NCI-H2029 (cell line): ENCODE results near the gene GDF10.

ENCODE experiments used
- DNase-seq: peaks from one replicate; lab custom pipeline; 2025; lab: John Stamatoyannopoulos, UW

The GDF10 gene

DNA sequence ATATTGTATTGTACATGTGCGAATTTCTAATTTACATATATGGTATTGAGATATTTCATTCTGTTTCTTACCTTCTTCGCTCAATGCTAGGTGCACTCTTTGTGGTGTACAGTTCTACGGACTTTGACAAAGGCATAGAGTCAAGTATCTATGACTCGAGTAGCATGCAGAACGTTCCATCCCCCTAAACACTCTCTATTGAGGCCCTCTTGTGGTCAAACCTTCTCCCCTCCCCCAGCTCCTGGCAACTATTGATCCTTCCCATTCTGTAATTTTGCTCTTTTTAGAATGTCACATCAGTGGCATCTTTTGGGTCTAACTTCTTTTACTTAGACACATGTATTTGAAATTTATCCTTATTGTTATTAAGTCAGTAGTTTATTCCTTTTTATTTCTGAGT, 30.7 kb upstream of the GDF10 start:
- no peak for DNase-seq

DNA sequence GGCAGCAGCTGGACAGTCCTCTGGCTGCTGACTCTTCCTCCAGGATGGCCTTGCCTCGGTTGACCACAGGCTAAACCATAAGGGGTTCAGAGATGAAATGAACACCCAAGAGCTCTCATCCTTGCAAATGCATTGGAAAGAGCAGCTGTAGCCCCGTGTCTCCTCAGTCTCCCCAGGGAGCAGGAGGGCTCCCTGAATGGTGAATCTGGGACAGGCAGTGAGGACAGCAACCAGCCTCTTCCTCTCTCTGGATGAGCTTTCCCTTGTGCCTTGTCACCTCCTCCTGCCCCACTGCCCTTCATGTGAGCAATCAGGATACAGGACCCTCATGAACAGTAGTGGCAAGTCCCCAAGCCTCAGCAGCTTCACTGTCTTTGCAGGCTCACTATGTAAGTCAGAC, 23.9 kb upstream of the GDF10 start:
- DNase-seq, result no peak

DNA sequence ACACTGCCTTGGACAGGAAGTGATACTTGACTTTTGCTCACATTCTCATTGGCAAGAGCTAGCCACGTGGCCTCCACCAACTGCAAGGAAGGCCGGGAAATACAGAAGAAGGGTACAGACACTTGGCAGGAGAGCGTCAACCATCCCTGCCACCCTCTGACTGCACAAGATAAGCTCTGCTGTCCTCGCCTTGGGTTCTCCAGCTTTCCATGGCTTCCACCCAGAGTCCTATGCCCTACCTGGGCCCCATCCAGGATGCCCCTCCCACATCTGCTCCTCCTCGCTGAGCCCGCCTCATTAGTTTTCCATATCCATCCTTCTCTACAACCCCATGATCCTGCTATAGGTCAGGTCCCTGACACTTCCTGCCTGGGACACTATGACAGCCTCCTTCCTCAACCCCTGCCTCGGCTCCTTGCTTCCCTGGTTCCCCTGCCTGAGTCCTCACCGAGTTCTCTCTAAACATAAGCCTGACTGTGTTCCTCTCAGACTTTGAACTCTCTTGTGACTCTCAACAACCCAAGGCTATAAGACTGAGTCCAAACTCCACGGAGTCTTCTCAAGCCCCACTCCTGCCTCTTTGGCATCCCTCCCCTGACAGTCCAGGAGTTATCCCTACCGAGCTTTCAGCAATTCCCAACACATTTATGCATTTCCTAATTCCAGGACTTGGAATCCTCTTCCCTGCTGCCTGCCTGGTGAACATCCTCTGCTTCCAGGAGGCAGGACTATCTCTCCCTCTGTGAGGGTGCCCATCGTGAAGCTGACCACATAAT, 23.2 kb upstream of the GDF10 start:
- DNase-seq, result no peak

DNA sequence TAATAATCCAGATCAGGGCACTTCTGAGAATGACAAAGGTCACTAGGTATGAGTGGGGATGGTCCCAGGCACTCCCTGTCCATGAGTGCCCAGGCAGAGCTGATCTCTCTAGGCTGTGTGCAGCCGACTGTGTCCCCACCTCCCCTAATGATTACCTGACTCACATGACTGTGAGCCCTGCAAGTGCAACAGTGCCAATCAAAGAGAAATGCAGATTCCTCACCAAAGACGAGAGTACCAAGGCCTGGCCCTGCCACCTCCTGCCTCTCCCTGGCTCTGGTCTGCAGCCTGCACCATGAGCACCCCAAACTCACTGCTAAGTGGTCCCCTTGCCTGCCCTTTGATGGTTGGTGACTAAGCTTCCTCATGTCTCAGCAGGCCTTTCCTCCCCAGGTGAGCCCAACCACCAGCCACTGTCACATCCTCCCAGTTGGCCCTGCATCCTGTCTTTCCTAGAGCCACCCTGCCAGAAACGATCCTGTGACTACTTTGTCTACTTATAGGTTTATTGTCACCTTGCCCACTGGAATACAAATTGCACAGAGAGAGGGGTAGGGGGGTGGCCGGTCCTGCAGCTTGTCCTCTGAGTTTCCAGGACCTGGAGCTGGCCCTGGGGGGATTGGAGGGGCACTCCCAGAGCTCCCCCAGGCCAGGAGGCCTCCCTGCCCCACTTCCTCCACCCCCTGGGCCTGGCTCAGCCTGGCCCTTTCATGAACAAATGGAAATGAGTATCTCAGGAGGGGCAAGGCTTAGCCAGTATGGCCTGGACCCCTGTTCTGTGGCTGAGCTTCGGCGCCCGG, 22.4 kb upstream of the GDF10 start:
- no peak for DNase-seq

DNA sequence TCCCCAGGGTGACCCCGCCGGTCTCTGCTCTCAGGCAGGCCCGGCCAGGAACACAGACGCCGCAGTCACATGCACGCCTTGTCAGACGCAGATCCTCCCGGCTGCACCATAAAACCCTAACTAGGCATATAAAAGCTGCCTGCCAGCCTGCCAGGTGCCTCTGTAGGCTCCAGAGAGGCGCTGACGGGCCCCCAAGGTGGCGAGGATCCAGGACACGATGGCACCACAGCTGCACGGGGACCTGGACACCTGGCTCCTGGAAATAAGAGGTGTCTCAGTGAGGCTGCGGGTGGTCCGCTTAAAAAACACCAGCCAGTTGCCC, 21.9 kb upstream of the GDF10 start:
- no peak for DNase-seq

DNA sequence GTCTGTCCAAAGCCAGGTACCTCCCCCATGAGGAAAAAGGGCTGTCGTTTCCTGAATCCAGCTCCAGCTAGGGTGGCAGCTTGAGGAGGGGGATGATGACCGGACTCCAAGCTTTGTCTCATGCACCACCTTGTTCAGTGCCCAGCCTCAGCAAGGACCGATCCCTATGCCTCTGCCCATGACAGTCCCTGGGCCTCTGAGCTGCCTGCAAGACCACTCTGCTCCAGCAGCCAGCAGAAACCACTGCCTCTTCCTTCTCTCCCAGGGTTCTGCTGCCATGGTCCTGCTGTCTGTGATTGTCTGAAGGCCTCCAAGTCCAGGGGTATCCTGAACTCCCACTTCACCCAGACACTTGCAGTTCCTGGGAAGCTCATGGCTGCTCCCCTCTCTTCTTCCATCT, 21.3 kb upstream of the GDF10 start:
- DNase-seq, result no peak

DNA sequence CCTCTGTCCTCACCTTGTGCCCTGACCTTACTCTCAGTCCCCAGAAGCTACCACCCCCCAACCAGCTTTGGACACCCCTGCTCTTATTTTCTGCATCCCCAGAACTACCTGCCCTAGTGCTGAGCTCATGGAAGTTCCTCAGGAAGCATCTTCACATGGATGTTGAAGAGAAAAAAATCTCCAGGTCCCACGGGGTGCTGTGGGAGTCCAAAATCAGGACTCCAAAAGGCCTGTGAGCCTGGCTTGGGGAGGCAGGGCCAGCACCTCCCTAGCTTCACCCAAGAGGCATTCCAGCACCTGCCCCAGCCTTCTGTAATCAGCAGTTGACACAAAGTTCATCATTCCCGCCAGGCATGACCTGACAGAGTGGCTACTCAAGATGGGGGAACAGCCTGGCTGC, 20.7 kb upstream of the GDF10 start:
- no peak for DNase-seq

DNA sequence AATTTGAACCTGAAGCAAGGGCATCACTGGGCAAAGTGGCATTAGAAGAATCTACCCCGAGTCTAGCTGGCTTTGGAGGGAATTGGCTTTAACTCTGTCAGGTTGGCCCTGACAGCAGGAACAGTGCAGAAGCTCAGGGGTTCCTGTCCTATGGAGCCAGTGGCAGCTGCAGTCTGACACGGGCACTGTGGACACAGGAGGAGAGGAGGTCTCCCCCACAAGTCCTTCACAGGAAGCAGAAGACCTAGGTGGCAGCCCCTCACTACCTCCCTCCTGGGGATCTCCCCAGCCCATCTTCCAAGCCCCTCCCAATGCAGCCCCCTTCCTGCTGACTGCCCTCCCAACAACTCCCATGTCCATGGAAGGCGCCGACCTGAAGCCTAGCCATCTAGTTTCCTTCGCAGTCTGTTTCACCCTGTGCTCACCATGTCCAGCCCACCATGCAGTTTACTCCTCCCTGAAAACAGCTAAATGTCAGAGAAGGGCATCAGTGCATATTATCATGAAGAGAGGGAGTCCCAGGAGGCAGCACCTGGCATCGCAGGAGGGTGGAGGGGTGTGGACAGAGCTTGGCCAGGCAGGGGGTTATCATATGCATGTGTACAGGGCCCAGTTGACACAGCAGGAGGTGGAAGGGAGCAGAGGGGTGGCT, 17.9 kb upstream of the GDF10 start:
- DNase-seq, result no peak

DNA sequence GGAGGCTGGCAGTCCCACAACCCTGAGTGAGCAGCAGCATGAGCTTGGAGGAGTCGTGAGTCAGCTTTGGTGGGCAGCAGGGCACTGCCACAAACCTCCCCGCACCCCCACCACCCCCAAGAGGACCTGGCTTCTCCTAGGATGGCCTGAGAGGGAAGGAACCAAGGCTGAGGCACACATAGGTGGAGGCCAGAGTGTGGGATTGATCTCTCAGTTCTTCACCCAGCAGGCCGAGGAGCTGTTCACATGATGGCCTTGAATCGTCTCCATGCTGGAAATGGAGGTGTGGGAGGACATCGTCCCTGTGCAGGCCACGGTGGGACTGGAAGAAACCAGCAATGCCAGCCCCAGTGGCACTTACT, 17.4 kb upstream of the GDF10 start:
- DNase-seq, result no peak

DNA sequence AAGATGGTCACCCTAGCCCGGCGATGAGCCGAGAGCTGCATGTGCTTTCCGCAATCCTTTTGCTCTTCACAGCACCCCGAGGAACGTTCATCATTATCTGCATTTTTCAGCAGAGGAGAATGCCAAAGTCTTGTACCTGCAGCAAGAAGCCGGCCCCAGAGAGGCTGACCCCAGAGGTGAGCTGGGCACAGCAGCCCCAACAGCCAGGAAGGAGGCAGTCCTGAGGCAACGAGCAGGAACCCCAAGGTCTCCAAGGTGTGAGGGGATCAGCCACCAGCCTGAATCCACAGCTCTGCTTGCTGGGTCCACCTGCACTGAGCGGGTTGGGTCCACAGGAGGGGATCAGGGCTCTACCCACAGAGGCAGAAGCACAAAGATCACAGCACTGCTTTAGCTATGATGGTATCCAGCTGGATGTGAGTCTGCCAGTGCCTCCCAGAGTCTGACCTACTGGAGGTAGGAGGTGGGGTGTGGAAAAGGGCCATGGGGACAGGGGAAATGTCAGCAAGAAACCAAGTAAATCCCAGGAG, 16.8 kb upstream of the GDF10 start:
- no peak for DNase-seq

DNA sequence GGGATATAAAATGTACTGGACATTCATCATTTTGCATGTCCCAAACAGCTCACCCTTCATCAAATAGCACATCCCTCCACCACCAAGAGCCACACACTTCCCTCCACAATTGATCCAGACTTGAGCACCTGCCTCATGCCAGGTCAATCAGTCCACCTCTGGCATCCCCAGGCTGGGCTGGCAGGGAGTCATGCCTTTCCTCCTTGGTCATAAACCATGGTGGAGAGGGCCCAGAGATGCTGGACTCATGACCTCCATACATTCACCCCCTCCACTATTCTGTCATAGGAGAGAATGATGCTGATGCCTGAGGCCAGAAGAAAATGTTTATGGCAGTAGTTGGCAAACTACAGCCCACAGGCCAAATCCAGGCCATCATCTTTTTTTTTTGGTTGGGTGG, 16.1 kb upstream of the GDF10 start:
- DNase-seq, result no peak

DNA sequence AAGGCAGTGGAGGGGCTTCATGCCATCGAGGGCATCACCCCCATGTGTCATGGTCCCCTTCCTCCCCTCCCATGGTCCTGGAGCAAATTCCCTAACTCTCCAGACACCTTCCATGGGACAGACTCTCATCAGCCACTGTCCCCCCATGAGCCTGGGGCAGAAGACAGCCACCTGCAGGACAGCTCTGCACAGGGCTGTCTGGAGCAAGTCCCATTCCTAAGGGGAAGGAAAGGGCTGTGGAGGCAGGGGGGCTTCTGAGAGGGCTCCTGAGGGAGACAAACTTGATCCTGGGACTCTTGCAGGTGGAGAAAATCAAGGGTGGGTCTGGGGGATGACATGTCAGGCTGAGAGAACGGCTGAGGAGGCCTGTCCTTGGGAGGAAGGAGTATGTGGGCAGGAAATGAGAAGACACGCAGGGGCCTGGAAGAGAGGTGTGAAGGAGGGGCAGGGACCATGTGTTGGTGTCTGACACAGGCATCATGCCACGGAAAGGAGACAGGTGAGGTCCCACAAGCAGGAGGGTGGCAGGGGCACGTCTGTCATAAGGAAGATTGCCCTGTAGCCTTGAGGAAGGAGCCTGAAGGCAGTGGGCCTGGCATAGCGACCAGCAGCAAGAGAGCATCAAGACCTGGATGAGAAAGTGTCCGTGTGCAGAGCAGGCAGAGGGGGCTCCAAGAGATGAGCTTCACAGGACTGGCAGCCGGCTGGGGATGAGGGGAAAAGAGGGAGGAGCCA, 14.4 kb upstream of the GDF10 start:
- no peak for DNase-seq

DNA sequence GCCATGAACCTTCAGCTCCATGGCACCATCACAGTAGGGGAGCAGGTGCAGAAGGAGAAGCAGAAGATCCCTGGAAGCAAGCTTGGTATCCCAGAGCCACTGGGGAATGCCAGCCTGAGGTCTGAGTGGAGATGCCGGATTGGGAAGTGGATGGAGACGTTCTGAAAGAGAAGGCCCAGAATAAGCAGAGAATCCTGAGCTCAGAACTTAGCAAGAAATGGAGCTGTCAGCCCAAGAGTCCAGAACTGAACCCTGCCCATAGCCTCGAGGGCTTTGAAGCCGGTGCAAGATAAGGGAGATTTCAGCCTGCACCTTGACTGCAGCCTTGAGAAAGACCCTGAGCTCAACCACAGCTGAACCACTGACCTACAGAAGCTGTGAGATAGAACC, 13.9 kb upstream of the GDF10 start:
- no peak for DNase-seq

DNA sequence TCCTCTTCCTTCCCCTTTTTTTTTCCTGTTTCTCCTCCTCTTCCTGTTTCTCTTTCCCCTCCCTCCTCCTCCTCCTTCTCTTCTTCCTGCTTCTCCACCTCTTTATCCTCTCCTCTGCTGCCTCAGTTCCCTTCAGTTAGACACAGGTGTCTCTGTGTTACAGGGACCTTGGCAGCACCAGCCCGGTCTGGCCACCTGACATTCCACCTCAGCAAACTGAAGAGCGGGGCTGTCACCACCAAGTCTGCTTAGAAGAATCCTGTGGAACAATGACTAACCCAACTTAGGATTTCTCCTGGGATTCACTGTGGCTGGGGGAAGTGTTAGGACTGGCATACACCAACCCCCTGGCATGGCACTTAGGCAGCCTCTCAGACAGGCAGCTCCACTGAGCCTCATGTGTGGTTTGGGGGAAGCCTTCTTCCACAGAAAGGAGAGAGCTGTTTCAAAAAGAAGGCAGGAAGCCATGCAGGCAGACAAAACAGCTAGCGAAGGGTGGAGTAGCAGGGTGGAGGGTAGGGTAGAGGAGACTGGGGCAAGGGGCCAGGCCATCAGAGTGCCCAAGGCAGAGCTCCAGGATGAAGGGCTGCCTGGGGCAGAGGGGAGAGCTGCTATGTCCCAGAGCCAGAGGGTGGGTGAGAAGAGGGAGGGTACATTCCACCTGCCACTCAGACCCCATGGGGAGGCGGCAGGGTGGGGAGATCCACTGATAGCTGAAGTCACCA, 13.2 kb upstream of the GDF10 start:
- no peak for DNase-seq

DNA sequence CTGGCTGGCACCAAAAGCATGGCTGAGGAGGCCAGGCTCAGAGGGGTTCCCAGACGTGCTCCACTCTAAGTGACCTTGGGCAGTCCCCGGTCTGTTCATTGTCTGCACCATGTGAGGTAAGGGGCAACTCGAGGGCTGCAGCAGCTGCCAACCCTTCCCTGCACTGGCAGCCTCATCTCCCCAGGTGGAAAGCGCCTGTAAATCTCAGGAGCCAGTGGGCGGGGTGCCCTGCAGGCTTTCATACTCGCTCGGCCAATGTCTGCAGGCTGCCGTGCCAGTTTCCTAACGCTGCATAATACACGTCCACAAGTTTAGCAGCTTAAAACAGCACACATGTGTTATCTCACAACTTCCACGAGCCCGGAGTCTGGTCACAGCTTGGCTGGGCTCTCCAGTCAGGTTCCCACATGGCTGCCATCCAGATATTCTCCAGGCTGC, 12.6 kb upstream of the GDF10 start:
- no peak for DNase-seq

DNA sequence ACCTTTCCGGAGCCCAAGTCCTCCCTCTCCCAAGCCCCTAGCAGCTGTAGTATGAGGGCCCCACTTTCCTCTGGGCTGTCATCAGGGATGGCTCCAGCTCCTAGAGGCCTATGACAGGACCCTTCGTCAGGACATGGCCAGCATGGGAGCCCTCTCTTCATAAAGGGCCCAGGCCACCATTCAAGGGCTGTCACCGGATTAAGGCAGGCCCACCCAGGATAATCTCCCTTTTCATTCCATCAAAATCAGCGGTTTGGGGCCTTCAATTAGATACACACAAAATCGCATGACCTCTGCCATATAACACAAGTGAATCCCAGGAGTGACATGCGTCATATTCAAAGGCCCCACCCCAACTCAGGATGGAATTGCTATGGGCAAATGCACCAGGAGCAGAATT, 12.2 kb upstream of the GDF10 start:
- DNase-seq, result no peak

DNA sequence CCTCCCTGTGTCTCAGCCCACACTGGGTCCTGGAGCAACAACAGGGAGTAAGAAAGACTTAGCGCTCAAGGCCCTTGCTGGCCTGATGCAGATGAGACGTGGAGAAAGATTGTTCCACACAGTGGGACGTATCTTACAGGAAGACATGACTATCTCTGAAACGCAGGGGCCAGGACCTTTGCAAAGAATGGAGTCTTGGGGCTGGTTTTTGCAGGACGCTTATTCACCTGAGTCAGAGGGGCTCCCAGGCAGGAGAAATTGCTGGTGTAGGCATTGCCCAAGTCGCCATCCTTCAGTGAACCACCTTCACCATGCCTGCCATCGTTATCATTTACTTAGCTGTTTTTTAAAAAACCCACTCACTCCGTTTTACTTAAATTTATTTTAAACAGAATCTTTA, 11.8 kb upstream of the GDF10 start:
- no peak for DNase-seq

DNA sequence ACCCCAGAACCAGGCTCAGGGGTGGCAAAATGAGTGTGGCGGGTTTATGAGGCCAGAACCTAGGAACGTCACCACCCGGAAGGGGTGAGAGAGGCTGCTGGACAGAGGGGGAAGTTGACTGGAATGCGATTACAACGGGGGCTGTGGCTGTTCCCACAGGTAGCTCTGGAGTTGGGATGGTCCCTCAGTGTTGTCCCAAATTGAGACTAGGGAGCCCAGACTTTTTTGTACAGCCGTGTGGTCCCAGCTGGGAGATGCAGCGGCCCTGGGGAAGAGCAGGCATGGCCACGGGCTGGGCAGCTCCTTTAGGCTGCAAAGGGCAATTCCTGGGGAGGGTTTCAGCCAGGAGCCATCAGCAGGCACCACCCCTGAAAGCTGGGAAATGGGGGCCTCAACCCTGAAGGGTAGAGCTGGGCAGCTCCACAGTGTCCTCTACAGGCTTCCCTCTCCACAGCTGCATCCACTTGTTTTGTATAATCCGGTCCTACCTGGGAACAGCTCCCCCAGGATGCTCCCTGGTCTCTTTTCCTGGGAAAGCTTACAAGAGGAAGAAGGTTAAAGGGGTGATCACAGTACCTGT, 11.0 kb upstream of the GDF10 start:
- DNase-seq, result no peak

DNA sequence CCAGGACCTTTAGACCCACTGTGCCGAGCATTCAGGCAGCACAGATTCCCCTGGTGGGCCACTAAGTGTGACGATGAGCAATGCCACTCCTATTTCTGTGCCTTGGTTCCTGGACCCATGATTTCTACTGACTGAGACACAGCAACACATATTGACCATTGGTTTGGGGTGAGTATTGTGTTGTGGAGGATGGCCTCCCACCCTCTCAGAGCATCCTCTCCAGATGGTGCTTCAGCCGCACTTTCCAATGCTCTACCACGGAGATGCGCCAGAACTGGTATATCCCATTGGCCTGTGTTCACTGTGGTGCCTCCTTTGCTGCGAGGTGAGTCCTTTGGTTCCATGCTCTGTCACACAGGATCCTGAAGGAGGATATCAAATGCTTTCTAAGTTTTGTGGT, 10.1 kb upstream of the GDF10 start:
- no peak for DNase-seq

DNA sequence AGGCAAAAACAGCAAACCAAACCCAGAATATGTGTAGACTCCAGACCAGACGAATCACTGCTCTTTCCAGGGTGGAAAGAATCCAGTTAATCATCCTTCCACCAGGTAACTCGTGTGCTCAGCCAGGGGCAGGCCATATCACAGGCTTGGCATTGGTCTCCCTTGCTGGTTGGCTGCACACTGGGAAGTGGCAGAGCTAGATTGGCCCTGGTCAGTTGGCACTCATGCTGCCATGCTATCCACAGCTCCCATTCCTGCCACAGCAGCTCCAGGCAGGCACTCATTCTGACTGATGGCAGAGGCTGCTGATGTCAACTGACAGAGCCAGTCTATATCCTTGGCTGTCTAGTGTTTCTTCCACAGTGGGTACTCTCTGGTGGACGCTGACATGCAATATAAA, 9.7 kb upstream of the GDF10 start:
- DNase-seq, result no peak

DNA sequence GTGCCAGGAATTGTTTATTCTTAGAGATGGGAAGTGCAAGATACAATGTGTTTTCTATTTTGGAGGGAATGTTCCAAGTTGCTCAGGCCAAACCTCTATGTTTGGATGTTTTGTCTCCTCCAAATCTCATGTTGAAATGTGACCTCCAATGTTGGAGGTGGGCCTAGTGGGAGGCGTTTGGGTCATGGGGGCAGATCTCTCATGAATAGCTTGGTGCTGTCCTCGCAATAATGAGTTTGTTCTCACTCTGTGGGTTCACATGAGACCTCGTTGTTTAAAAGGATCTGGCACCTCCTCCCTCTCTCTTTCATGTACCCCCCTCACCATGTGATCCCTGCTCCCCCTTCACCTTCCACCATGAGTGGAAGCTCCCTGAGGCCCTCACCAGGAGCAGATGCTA, 8.3 kb upstream of the GDF10 start:
- no peak for DNase-seq
